Activated CD4-positive, alpha-beta T cell treated with anti-CD3 and anti-CD28 coated beads, Interleukin-2, amount 10 ng/mL, durations not matched to agents 7 days and 5 days (primary cell): Measurements from ENCODE around the gene DNAJC9. TPM values are rescaled to one million over a fixed set of nuclear protein-coding genes. Genes with fewer than 3 reads are reported as not detected.

Source experiments
- CTCF ChIA-PET: fragments of 350-600 bp; sonication (Branson Sonifier 250); formaldehyde crosslinking; loops from one replicate; lab custom pipeline; 2021; ENCODE audit warnings: antibody characterized with exemption; lab: Charles Lee
- POLR2A ChIA-PET: fragments of 350-600 bp; sonication (Branson Sonifier 250); formaldehyde crosslinking; loops from one replicate; lab custom pipeline; 2021; ENCODE audit warnings: antibody characterized with exemption; lab: Charles Lee
- DNase-seq: peaks from one replicate; pipeline ENCODE4 v3.0.0-alpha.2; 2020
- H3K27ac Mint-ChIP-seq: one replicate; pipeline ENCODE4 v1.8.0; 2021; ENCODE audit warnings: mild to moderate bottlenecking, moderate library complexity, mixed read lengths
- H3K27me3 Mint-ChIP-seq: one replicate; pipeline ENCODE4 v1.8.0; 2021; ENCODE audit warnings: mixed read lengths
- H3K36me3 Mint-ChIP-seq: one replicate; pipeline ENCODE4 v1.8.0; 2021; ENCODE audit warnings: low read depth, mixed read lengths
- H3K4me1 Mint-ChIP-seq: one replicate; pipeline ENCODE4 v1.8.0; 2021; ENCODE audit warnings: mixed read lengths
- H3K4me3 Mint-ChIP-seq: one replicate; pipeline ENCODE4 v1.8.0; 2021; ENCODE audit warnings: mild to moderate bottlenecking, moderate library complexity, mixed read lengths
- H3K9me3 Mint-ChIP-seq: one replicate; pipeline ENCODE4 v1.8.0; 2021; ENCODE audit warnings: mixed read lengths
- total RNA-seq, 2 experiments: library from RNA; stranded (reverse); gene quantifications; one replicate each; pipeline ENCODE4 v1.2.3, GENCODE V29; 2021

The DNAJC9 gene
- total RNA-seq, 2 experiments from 2014 or later = 54.8 to 63.6 TPM

GRCh38 chr10:73232887-73233286 is 14.2 kb downstream of the DNAJC9 start:
- Mint-ChIP-seq H3K27ac (no peak overlapping the region), H3K4me3 (no peak overlapping the region), H3K9me3 (no peaks in the 10 kb centered on the region), H3K27me3 (no peaks in the 10 kb centered on the region), H3K4me1 (no peaks in the 10 kb centered on the region), H3K36me3 (peaks cover 23% of the 10 kb centered on the region)
- CTCF ChIA-PET = no interaction called here
- no peak for DNase-seq
- POLR2A ChIA-PET = no interaction called here

- Mint-ChIP-seq H3K4me3 (no peak overlapping the region), H3K36me3 (peaks cover 15% of the 10 kb centered on the region), H3K27ac (no peak overlapping the region), H3K9me3 (no peaks in the 10 kb centered on the region), H3K4me1 (no peaks in the 10 kb centered on the region), H3K27me3 (no peaks in the 10 kb centered on the region)
- ChIA-PET CTCF (interaction anchor here (0.6 to 0.9 kb wide), 3 partner anchors 8 to 40 kb away, joined by 3 to 5 read pairs (median 3); no protein-coding TSS in a partner anchor), POLR2A (no interaction called here)
- DNase-seq = no peak
Observed at GRCh38 chr10:73229567-73229966, 17.5 kb downstream of the DNAJC9 start.

- CTCF ChIA-PET = no interaction called here
- no peak overlapping the region for H3K4me3 Mint-ChIP-seq
- peaks cover 7% of the 10 kb centered on the region for H3K36me3 Mint-ChIP-seq
- H3K27ac Mint-ChIP-seq = peak overlapping the region; percentile 19
- no peaks in the 10 kb centered on the region for H3K4me1 Mint-ChIP-seq
- no peaks in the 10 kb centered on the region for H3K27me3 Mint-ChIP-seq
- no peaks in the 10 kb centered on the region for H3K9me3 Mint-ChIP-seq
- no peak for DNase-seq
- POLR2A ChIA-PET = no interaction called here
Observed at GRCh38 chr10:73228247-73228646, 18.8 kb downstream of the DNAJC9 start.

GRCh38 chr10:73226663-73227062 is 20.4 kb downstream of the DNAJC9 start:
- H3K27ac Mint-ChIP-seq = no peak overlapping the region
- CTCF ChIA-PET = interaction anchor here (1.5 kb wide), 1 partner anchor 20 kb away, joined by 5 read pairs; the partner anchor contains the start of gene DNAJC9
- H3K36me3 Mint-ChIP-seq = peaks cover 3% of the 10 kb centered on the region
- POLR2A ChIA-PET = no interaction called here
- no peaks in the 10 kb centered on the region for H3K27me3 Mint-ChIP-seq
- H3K9me3 Mint-ChIP-seq = no peaks in the 10 kb centered on the region
- DNase-seq = no peak
- no peak overlapping the region for H3K4me3 Mint-ChIP-seq
- no peaks in the 10 kb centered on the region for H3K4me1 Mint-ChIP-seq

GRCh38 chr10:73225518-73225917 is 21.5 kb downstream of the DNAJC9 start:
- CTCF ChIA-PET = no interaction called here

GRCh38 chr10:73220989-73221388 is 26.1 kb downstream of the DNAJC9 start:
- ChIA-PET POLR2A (no interaction called here), CTCF (no interaction called here)
- DNase-seq = no peak
- Mint-ChIP-seq H3K27me3 (no peaks in the 10 kb centered on the region), H3K9me3 (peaks cover 4% of the 10 kb centered on the region), H3K4me3 (no peak overlapping the region), H3K36me3 (peaks cover 27% of the 10 kb centered on the region), H3K27ac (no peak overlapping the region), H3K4me1 (no peaks in the 10 kb centered on the region)

More at GRCh38 chr10:73225518-73225917, 21.5 kb downstream of the DNAJC9 start:
- no peaks in the 10 kb centered on the region for H3K27me3 Mint-ChIP-seq
- POLR2A ChIA-PET = interaction anchor here (1.1 kb wide), 1 partner anchor 15 kb away, joined by 4 read pairs; no protein-coding TSS in a partner anchor
- no peaks in the 10 kb centered on the region for H3K4me1 Mint-ChIP-seq
- H3K4me3 Mint-ChIP-seq = no peak overlapping the region
- H3K9me3 Mint-ChIP-seq = no peaks in the 10 kb centered on the region
- no peak for DNase-seq
- H3K27ac Mint-ChIP-seq = no peak overlapping the region
- peaks cover 1% of the 10 kb centered on the region for H3K36me3 Mint-ChIP-seq

DNA sequence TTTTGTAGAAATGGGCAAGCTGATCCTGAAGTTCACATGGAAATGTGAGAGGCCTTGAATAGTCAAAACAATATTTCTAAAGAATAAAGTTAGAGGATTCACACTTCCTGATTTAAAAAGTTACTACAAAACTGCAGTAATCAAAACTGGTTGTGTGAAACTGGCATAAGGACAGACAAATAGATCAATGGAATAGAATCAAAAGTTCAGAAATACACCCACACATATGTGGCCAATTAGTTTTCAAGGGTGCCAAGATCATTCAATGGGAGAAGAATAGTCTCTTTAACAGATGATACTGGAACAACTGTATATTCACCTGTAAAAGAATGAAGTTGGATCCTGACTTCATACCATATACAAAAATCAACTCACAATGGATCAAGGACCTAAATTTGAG is 27.7 kb downstream of the DNAJC9 start:
- H3K36me3 Mint-ChIP-seq = peaks cover 37% of the 10 kb centered on the region
- CTCF ChIA-PET = interaction anchor here (0.9 kb wide), 1 partner anchor 12 kb away, joined by 3 read pairs; no protein-coding TSS in a partner anchor
- H3K4me1 Mint-ChIP-seq = no peaks in the 10 kb centered on the region
- no peaks in the 10 kb centered on the region for H3K27me3 Mint-ChIP-seq
- no peak for DNase-seq
- H3K4me3 Mint-ChIP-seq = no peak overlapping the region
- POLR2A ChIA-PET = no interaction called here
- H3K27ac Mint-ChIP-seq = no peak overlapping the region
- H3K9me3 Mint-ChIP-seq = peaks cover 6% of the 10 kb centered on the region

GRCh38 chr10:73218431-73219191 is 28.4 kb downstream of the DNAJC9 start:
- Mint-ChIP-seq H3K9me3 (peaks cover 6% of the 10 kb centered on the region), H3K36me3 (peaks cover 45% of the 10 kb centered on the region), H3K27ac (no peak overlapping the region), H3K4me1 (no peaks in the 10 kb centered on the region), H3K27me3 (no peaks in the 10 kb centered on the region), H3K4me3 (no peak overlapping the region)
- no peak for DNase-seq
- POLR2A ChIA-PET = no interaction called here
- CTCF ChIA-PET = no interaction called here

- Mint-ChIP-seq H3K4me3 (no peak overlapping the region), H3K27ac (no peak overlapping the region), H3K27me3 (no peaks in the 10 kb centered on the region), H3K4me1 (no peaks in the 10 kb centered on the region), H3K36me3 (peaks cover 45% of the 10 kb centered on the region), H3K9me3 (peaks cover 6% of the 10 kb centered on the region)
- DNase-seq = no peak
- ChIA-PET POLR2A (no interaction called here), CTCF (interaction anchor here (0.6 kb wide), 1 partner anchor 60 kb away, joined by 3 read pairs; no protein-coding TSS in a partner anchor)
Observed at GRCh38 chr10:73217628-73218027, 29.4 kb downstream of the DNAJC9 start.

- no peak for DNase-seq
- Mint-ChIP-seq H3K27me3 (no peaks in the 10 kb centered on the region), H3K4me1 (no peaks in the 10 kb centered on the region), H3K4me3 (no peak overlapping the region), H3K36me3 (peaks cover 48% of the 10 kb centered on the region), H3K9me3 (peaks cover 6% of the 10 kb centered on the region), H3K27ac (no peak overlapping the region)
- CTCF ChIA-PET = no interaction called here
- POLR2A ChIA-PET = no interaction called here
Observed at GRCh38 chr10:73215749-73216148, 31.3 kb downstream of the DNAJC9 start.

DNA sequence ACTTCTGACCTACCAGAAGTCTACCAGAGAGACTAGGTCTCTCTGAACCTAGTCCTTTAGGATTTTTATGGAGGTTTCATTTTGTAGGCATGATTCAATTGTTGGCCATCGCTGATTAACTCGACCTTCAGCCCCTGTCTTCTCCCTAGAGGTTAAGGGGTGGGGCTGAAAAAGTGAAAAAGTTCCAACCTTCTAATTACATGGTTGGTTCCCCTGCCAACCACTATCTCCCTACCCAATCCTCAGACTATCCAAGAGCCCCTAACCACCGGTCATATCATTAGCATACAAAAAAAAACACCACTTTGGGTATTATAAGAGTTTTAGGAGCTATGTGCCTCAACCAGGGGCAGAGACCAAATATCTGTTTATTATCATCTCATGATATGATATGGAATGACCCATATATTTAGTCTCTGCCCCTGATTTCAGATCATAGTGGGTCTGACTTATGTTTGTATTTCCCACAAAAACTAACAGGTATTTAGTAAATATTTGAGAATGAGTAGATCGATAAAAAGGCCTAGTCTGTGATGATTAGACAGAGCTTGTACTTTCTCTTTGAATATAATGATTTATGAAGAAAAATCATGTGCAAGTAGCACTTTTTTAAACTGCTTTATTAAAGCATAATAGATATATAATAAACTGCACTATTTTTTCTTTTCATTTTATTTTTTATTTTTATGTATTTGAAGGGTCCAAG is 35.8 kb downstream of the DNAJC9 start:
- H3K27ac Mint-ChIP-seq = no peak overlapping the region
- no peaks in the 10 kb centered on the region for H3K4me1 Mint-ChIP-seq
- POLR2A ChIA-PET = no interaction called here
- DNase-seq = no peak
- no peaks in the 10 kb centered on the region for H3K27me3 Mint-ChIP-seq
- H3K36me3 Mint-ChIP-seq = peaks cover 24% of the 10 kb centered on the region
- peaks cover 3% of the 10 kb centered on the region for H3K9me3 Mint-ChIP-seq
- CTCF ChIA-PET = no interaction called here
- H3K4me3 Mint-ChIP-seq = no peak overlapping the region

- Mint-ChIP-seq H3K27ac (no peak overlapping the region), H3K4me1 (no peaks in the 10 kb centered on the region), H3K27me3 (no peaks in the 10 kb centered on the region), H3K9me3 (no peaks in the 10 kb centered on the region), H3K36me3 (peaks cover 21% of the 10 kb centered on the region), H3K4me3 (no peak overlapping the region)
- POLR2A ChIA-PET = no interaction called here
- DNase-seq = no peak
- CTCF ChIA-PET = no interaction called here
Observed at GRCh38 chr10:73210395-73211105, 36.5 kb downstream of the DNAJC9 start.
